T-cell (primary cell): Measurements from ENCODE around the gene CR2. TPM values are rescaled to one million over a fixed set of nuclear protein-coding genes. Genes with fewer than 3 reads are reported as not detected.
"Not testable (repeated sequence)": the region's sequence is repeated elsewhere in the genome, so short reads cannot be mapped to it uniquely, and the experiment has no call there.

ENCODE experiments used
- ATAC-seq, 4 experiments: fragments of 200-7000 bp in 3 of 4; fragments of 150-1000 bp in 1 of 4; cut with Tn5 transposase; replicated peaks in 1 of 4; 1 replicate in 3 of 4; 2 replicates in 1 of 4; pipeline ENCODE4 v1.10.0; 2021; ENCODE audit warnings: moderate library complexity in 3 of 4, mild to moderate bottlenecking in 2 of 4, moderate number of reproducible peaks in 1 of 4
- CTCF ChIA-PET, 2 donors: fragments of 300-600 bp; sonication (Branson Sonifier 250); formaldehyde crosslinking; loops; one replicate each; lab custom pipeline; 2022; ENCODE audit warnings: antibody characterized with exemption in 2 of 2; lab: Charles Lee
- POLR2A ChIA-PET, 2 donors: fragments of 300-600 bp; sonication (Branson Sonifier 250); formaldehyde crosslinking; loops; one replicate each; lab custom pipeline; 2022; ENCODE audit warnings: antibody characterized with exemption in 2 of 2; lab: Charles Lee
- DNase-seq, 35 experiments: peaks; one replicate each; pipeline versions ENCODE4 v3.0.0 to v3.0.0-alpha.2; 2013 to 2023
- H3K27ac ChIP-seq: one replicate; pipeline ENCODE4 v1.5.1; 2013; ENCODE audit warnings: low read length
- H3K27me3 ChIP-seq, 2 experiments: replicated peaks in 1 of 2; 1 replicate in 1 of 2; 2 replicates in 1 of 2; pipeline versions ENCODE4 v1.6.1 to v1.7.0; 2013; ENCODE audit warnings: low read length in 1 of 2, mixed read lengths in 1 of 2; ENCODE audit not compliant: control insufficient read depth in 2 of 2, insufficient read depth in 2 of 2; ENCODE audit errors: extremely low read depth in 1 of 2
- H3K36me3 ChIP-seq, 2 donors: 1 replicate in 1 of 2; 2 replicates in 1 of 2; pipeline versions ENCODE4 v1.6.1 to v1.7.0; 2013; ENCODE audit warnings: low read length in 1 of 2; ENCODE audit not compliant: control insufficient read depth in 2 of 2, insufficient read depth in 1 of 2; ENCODE audit errors: extremely low read depth in 1 of 2
- H3K4me1 ChIP-seq, 2 experiments: 1 replicate in 1 of 2; 2 replicates in 1 of 2; pipeline versions ENCODE4 v1.6.1 to v1.7.0; 2013; ENCODE audit warnings: low read length in 2 of 2, mixed read lengths in 1 of 2; ENCODE audit not compliant: insufficient read depth in 2 of 2, control insufficient read depth in 1 of 2; ENCODE audit errors: extremely low read depth in 1 of 2
- H3K4me3 ChIP-seq, 2 donors: 1 replicate in 1 of 2; 2 replicates in 1 of 2; pipeline versions ENCODE4 v1.5.1 to v1.7.0; 2013; ENCODE audit warnings: mild to moderate bottlenecking in 2 of 2, low read length in 1 of 2, moderate library complexity in 1 of 2; ENCODE audit not compliant: control insufficient read depth in 1 of 2; ENCODE audit errors: extremely low read depth in 1 of 2
- H3K9me3 ChIP-seq: 2 replicates; pipeline ENCODE4 v1.7.0; 2013
- H3K27ac Mint-ChIP-seq, 2 donors: one replicate each; pipeline ENCODE4 v1.8.0; 2020 to 2021; ENCODE audit warnings: mild to moderate bottlenecking in 2 of 2, mixed read lengths in 2 of 2
- H3K27me3 Mint-ChIP-seq, 2 donors: one replicate each; pipeline ENCODE4 v1.8.0; 2021 to 2022; ENCODE audit warnings: mixed read lengths in 2 of 2
- H3K36me3 Mint-ChIP-seq: one replicate; pipeline ENCODE4 v1.8.0; 2021; ENCODE audit warnings: mixed read lengths
- H3K4me1 Mint-ChIP-seq, 3 donors: one replicate each; pipeline ENCODE4 v1.8.0; 2020 to 2022; ENCODE audit warnings: mixed read lengths in 3 of 3, mild to moderate bottlenecking in 1 of 3
- H3K4me3 Mint-ChIP-seq, 3 donors: one replicate each; pipeline ENCODE4 v1.8.0; 2020 to 2022; ENCODE audit warnings: mild to moderate bottlenecking in 3 of 3, mixed read lengths in 3 of 3, moderate library complexity in 3 of 3
- H3K9me3 Mint-ChIP-seq, 3 donors: one replicate each; pipeline ENCODE4 v1.8.0; 2020 to 2022; ENCODE audit warnings: mixed read lengths in 3 of 3
- WGBS: methylation state at CpG from one replicate; pipeline ENCODE4 v1.1.5; 2013; ENCODE audit warnings: missing lambda C conversion rate; ENCODE audit not compliant: insufficient coverage; 5-methylcytosine and 5-hydroxymethylcytosine counted together
- total RNA-seq, 35 experiments: library from RNA in 6 of 35; stranded (reverse) in 6 of 35; fragments of 120-200 nt in 1 of 35; gene quantifications; one replicate each; pipeline versions ENCODE4 v1.2.1 to v1.2.4 and lab custom pipeline; 2013 to 2026

Gene CR2
- total RNA-seq, 5 donors from 2014 or later (not counting 1 experiment from before 2014, with no cell fraction given): 1.4 to 4.6 (median 2.1) TPM

- no peak for DNase-seq
- Mint-ChIP-seq H3K4me3 (no peak overlapping the region), H3K4me1 (peaks cover 0 to 4% (median 0%) of the 10 kb centered on the region in 3 donors), H3K9me3 (no peaks in the 10 kb centered on the region), H3K27ac (no peak overlapping the region), H3K36me3 (no peaks in the 10 kb centered on the region), H3K27me3 (peaks cover 0 to 3% of the 10 kb centered on the region in 2 donors)
- Histone ChIP-seq H3K4me1 (no peaks in the 10 kb centered on the region), H3K27ac (no peak overlapping the region), H3K4me3 (no peak overlapping the region), H3K9me3 (no peaks in the 10 kb centered on the region), H3K36me3 (no peaks in the 10 kb centered on the region), H3K27me3 (no peaks in the 10 kb centered on the region)
- ATAC-seq: no peak
- WGBS: no CpG with 5 or more reads among the region's 3 CpGs
- CTCF ChIA-PET: no interaction called here
- POLR2A ChIA-PET: no interaction called here
Observed at GRCh38 chr1:207433435-207433834, 20.7 kb upstream of the CR2 start.

- H3K27ac Mint-ChIP-seq, H3K9me3 ChIP-seq, ATAC-seq, DNase-seq, H3K4me1 ChIP-seq, POLR2A ChIA-PET, H3K4me3 Mint-ChIP-seq, H3K27me3 ChIP-seq, H3K36me3 Mint-ChIP-seq, H3K4me3 ChIP-seq, H3K4me1 Mint-ChIP-seq, CTCF ChIA-PET, H3K9me3 Mint-ChIP-seq, H3K27me3 Mint-ChIP-seq, H3K36me3 ChIP-seq, H3K27ac ChIP-seq: not testable (repeated sequence)
- WGBS: 88% methylated on average over 3 of the region's 3 CpGs
Observed at GRCh38 chr1:207436746-207437145, 17.4 kb upstream of the CR2 start.

DNA sequence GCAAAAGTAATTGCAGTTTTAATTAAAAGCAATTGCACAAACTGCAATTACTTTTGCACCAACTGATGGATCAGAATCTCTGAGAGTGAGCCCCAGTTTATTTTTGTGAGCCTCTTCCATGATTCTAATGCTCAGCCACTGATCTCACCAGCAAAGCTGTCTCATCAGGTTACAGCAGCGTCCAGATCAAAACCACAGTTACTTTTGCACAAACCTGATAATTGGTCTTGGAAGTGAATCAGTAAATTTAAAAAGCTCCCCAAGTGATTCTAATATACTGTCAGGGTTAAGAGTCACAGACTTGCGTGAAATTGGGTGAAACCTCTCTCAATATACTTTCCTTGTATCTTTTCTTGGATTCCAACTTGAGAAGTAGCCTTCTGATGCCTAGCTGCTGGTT lies 13.5 kb upstream of the CR2 start:
- WGBS: no CpG with 5 or more reads among the region's 2 CpGs
- no peaks in the 10 kb centered on the region for H3K9me3 ChIP-seq
- Mint-ChIP-seq H3K27ac (no peak overlapping the region), H3K4me3 (no peak overlapping the region), H3K36me3 (no peaks in the 10 kb centered on the region), H3K4me1 (no peaks in the 10 kb centered on the region), H3K9me3 (no peaks in the 10 kb centered on the region), H3K27me3 (no peaks in the 10 kb centered on the region)
- H3K27me3 ChIP-seq: no peaks in the 10 kb centered on the region
- no peaks in the 10 kb centered on the region for H3K4me1 ChIP-seq
- no peaks in the 10 kb centered on the region for H3K36me3 ChIP-seq
- POLR2A ChIA-PET: no interaction called here
- no peak overlapping the region for H3K4me3 ChIP-seq
- CTCF ChIA-PET: no interaction called here
- DNase-seq (no peak), ATAC-seq (no peak)
- H3K27ac ChIP-seq: no peak overlapping the region

- CTCF ChIA-PET: interaction anchor here in 1 of 2 donors (0.7 kb wide), 1 partner anchor 616 kb away, joined by 3 read pairs; no protein-coding TSS in a partner anchor
Observed at GRCh38 chr1:207444514-207445217, 9.5 kb upstream of the CR2 start.

GRCh38 chr1:207453710-207454045 lies 450 bp upstream of the CR2 start:
- Histone ChIP-seq H3K27me3 (peaks cover 0 to 17% of the 10 kb centered on the region in 2 experiments), H3K4me1 (peaks cover 13 to 31% of the 10 kb centered on the region in 2 experiments), H3K4me3 (peak overlapping the region in 1 of 2 donors; percentile 76), H3K9me3 (no peaks in the 10 kb centered on the region), H3K27ac (no peak overlapping the region), H3K36me3 (no peaks in the 10 kb centered on the region)
- Mint-ChIP-seq H3K27ac (no peak overlapping the region), H3K36me3 (no peaks in the 10 kb centered on the region), H3K9me3 (no peaks in the 10 kb centered on the region), H3K4me1 (peaks cover 0 to 16% (median 16%) of the 10 kb centered on the region in 3 donors), H3K4me3 (peak overlapping the region in 2 of 3 donors; percentile 70 to 72), H3K27me3 (peaks cover 11 to 30% of the 10 kb centered on the region in 2 donors)
- WGBS: 40% methylated on average over 1 of the region's 1 CpG
- no peak for DNase-seq
- no peak for ATAC-seq
- ChIA-PET CTCF (interaction anchor here in 1 of 2 donors (0.7 to 2.0 kb wide), 2 partner anchors 46 to 399 kb away, joined by 3 to 8 read pairs; no protein-coding TSS in a partner anchor), POLR2A (no interaction called here)

More at GRCh38 chr1:207444514-207445217, 9.5 kb upstream of the CR2 start:
- Histone ChIP-seq H3K9me3 (no peaks in the 10 kb centered on the region), H3K27me3 (peaks cover 0 to 3% of the 10 kb centered on the region in 2 experiments), H3K27ac (no peak overlapping the region), H3K4me1 (no peaks in the 10 kb centered on the region), H3K4me3 (no peak overlapping the region), H3K36me3 (no peaks in the 10 kb centered on the region)
- H3K9me3 Mint-ChIP-seq: no peaks in the 10 kb centered on the region
- WGBS: no CpG with 5 or more reads among the region's 5 CpGs
- DNase-seq (no peak), ATAC-seq (no peak)
- no peaks in the 10 kb centered on the region for H3K36me3 Mint-ChIP-seq
- H3K4me1 Mint-ChIP-seq: no peaks in the 10 kb centered on the region
- no peak overlapping the region for H3K27ac Mint-ChIP-seq
- POLR2A ChIA-PET: no interaction called here
- H3K27me3 Mint-ChIP-seq: peaks cover under 1 to 1% of the 10 kb centered on the region in 2 donors
- no peak overlapping the region for H3K4me3 Mint-ChIP-seq

GRCh38 chr1:207455183-207455754 lies 1.1 kb downstream of the CR2 start:
- POLR2A ChIA-PET: no interaction called here
- CTCF ChIA-PET: interaction anchor here in 1 of 2 donors (1.6 to 2.0 kb wide), 2 partner anchors 44 to 46 kb away, joined by 5 to 8 read pairs; no protein-coding TSS in a partner anchor
- H3K4me1 ChIP-seq: peaks cover 17 to 45% of the 10 kb centered on the region in 2 experiments

More at GRCh38 chr1:207455183-207455754, 1.1 kb downstream of the CR2 start:
- Mint-ChIP-seq H3K27ac (peak overlapping the region; percentile 9 to 11), H3K4me1 (peaks cover 11 to 25% (median 16%) of the 10 kb centered on the region in 3 donors), H3K36me3 (no peaks in the 10 kb centered on the region), H3K9me3 (no peaks in the 10 kb centered on the region), H3K4me3 (peak overlapping the region in 2 of 3 donors; percentile 70 to 72), H3K27me3 (peaks cover 7 to 24% of the 10 kb centered on the region in 2 donors)
- 78% methylated on average over 5 of the region's 6 CpGs for WGBS
- Histone ChIP-seq H3K9me3 (no peaks in the 10 kb centered on the region), H3K27me3 (peaks cover 0 to 14% of the 10 kb centered on the region in 2 experiments), H3K4me3 (peak overlapping the region in 1 of 2 donors; percentile 55), H3K36me3 (no peaks in the 10 kb centered on the region), H3K27ac (no peak overlapping the region)
- ATAC-seq (no peak), DNase-seq (no peak)
